K562 (cell line): ENCODE data around the gene PPP4R4.

ENCODE experiments used
- POLR2A ChIP-seq: fragments of 450-650 bp; conservative IDR thresholded peaks from 2 replicates; pipeline ENCODE4 v1.6.1; 2016
- SNIP1 ChIP-seq: fragments of 450-650 bp; IDR thresholded peaks from 2 replicates; pipeline ENCODE4 v1.7.1; 2017; ENCODE audit warnings: low read depth, mild to moderate bottlenecking
- SPI1 ChIP-seq: IDR thresholded peaks from 2 replicates; pipeline ENCODE4 v1.6.1; 2011; ENCODE audit warnings: low read depth, low read length, control low read depth, borderline replicate concordance
- TBP ChIP-seq: optimal IDR thresholded peaks from 2 replicates; pipeline ENCODE3; 2011; ENCODE audit warnings: low read depth, low read length, improper control_type of control experiment
- TCFL5 ChIP-seq: fragments of 250-450 bp; sonication (Bioruptor Pico); conservative IDR thresholded peaks from 2 replicates; pipeline ENCODE4 v1.6.1; 2021; ENCODE audit warnings: mild to moderate bottlenecking, moderate library complexity, matching md5 sums
- WHSC1 ChIP-seq: IDR thresholded peaks from one replicate; pipeline ENCODE4 v1.6.1; 2012; ENCODE audit warnings: low read length, control low read depth, inconsistent platforms
- ZNF311 ChIP-seq: fragments of 250-450 bp; sonication (Bioruptor Pico); IDR thresholded peaks from 2 replicates; pipeline ENCODE4 v1.4.0; 2020; ENCODE audit warnings: mild to moderate bottlenecking, moderate library complexity

- TF ChIP-seq POLR2A (no peak), WHSC1 (no peak), ZNF311 (no peak), TBP (no peak), SNIP1 (no peak), TCFL5 (CRISPR knock-in tag) (no peak), SPI1 (no peak)
Measured at GRCh38 chr14:94161981-94162380, 12.1 kb upstream of the PPP4R4 start.
